Measurements from ENCODE around the gene SLC45A2.

GRCh38 chr5:34005211-34005610 is 20.7 kb upstream of the SLC45A2 start:
- no peak for TF ChIP-seq EZH2 (IDR thresholded peaks at IDR 0.05; ENCODE audit: borderline replicate concordance, low read depth, low read length, severe bottlenecking)
- TF ChIP-seq, protein P1, sequence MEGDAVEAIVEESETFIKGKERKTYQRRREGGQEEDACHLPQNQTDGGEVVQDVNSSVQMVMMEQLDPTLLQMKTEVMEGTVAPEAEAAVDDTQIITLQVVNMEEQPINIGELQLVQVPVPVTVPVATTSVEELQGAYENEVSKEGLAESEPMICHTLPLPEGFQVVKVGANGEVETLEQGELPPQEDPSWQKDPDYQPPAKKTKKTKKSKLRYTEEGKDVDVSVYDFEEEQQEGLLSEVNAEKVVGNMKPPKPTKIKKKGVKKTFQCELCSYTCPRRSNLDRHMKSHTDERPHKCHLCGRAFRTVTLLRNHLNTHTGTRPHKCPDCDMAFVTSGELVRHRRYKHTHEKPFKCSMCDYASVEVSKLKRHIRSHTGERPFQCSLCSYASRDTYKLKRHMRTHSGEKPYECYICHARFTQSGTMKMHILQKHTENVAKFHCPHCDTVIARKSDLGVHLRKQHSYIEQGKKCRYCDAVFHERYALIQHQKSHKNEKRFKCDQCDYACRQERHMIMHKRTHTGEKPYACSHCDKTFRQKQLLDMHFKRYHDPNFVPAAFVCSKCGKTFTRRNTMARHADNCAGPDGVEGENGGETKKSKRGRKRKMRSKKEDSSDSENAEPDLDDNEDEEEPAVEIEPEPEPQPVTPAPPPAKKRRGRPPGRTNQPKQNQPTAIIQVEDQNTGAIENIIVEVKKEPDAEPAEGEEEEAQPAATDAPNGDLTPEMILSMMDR (IDR thresholded peaks at IDR 0.05; ENCODE audit: borderline replicate concordance, extremely low read depth, low read length, poor library complexity, severe bottlenecking), result no peak

All from DND-41 (cell line).